Trophoblast cell (in vitro differentiated cells and primary cell): Measurements from ENCODE around the gene ATP2B3.

Source experiments
- DNase-seq, 2 donors: peaks; one replicate each; pipeline ENCODE4 v3.0.0-alpha.2; 2016
- H2AFZ ChIP-seq: 2 replicates; pipeline ENCODE4 v1.6.1; 2013; ENCODE audit warnings: low read length, moderate library complexity, mild to moderate bottlenecking; ENCODE audit not compliant: insufficient read depth, poor library complexity
- H2AK5ac ChIP-seq: 2 replicates; pipeline ENCODE4 v1.6.1; 2013; ENCODE audit warnings: mild to moderate bottlenecking, low read length
- H2BK120ac ChIP-seq: 2 replicates; pipeline ENCODE4 v1.6.1; 2013; ENCODE audit warnings: low read length, mild to moderate bottlenecking, moderate library complexity; ENCODE audit not compliant: insufficient read depth, poor library complexity
- H2BK12ac ChIP-seq: 2 replicates; pipeline ENCODE4 v1.6.1; 2013; ENCODE audit warnings: mild to moderate bottlenecking, low read length, moderate library complexity
- H2BK5ac ChIP-seq: 2 replicates; pipeline ENCODE4 v1.6.1; 2013; ENCODE audit warnings: low read length, low read depth, moderate library complexity, mild to moderate bottlenecking; ENCODE audit not compliant: poor library complexity
- H3K14ac ChIP-seq: 2 replicates; pipeline ENCODE4 v1.6.1; 2013; ENCODE audit warnings: mild to moderate bottlenecking, low read length
- H3K18ac ChIP-seq: 2 replicates; pipeline ENCODE4 v1.6.1; 2013; ENCODE audit warnings: mild to moderate bottlenecking, low read length
- H3K23ac ChIP-seq: 2 replicates; pipeline ENCODE4 v1.6.1; 2013; ENCODE audit warnings: low read length
- H3K27ac ChIP-seq: 2 replicates; pipeline ENCODE4 v1.5.1; 2013; ENCODE audit warnings: low read depth, mild to moderate bottlenecking, inconsistent platforms, low read length, moderate library complexity
- H3K27me3 ChIP-seq: 2 replicates; pipeline ENCODE4 v1.6.1; 2013; ENCODE audit warnings: inconsistent platforms, mild to moderate bottlenecking, low read length, moderate library complexity; ENCODE audit not compliant: insufficient read depth
- H3K36me3 ChIP-seq, 2 experiments: 1 replicate in 1 of 2; 2 replicates in 1 of 2; pipeline ENCODE4 v1.6.1; 2013; ENCODE audit warnings: low read length in 2 of 2, mild to moderate bottlenecking in 2 of 2, moderate library complexity in 1 of 2; ENCODE audit not compliant: insufficient read depth in 2 of 2, control insufficient read depth in 1 of 2
- H3K4ac ChIP-seq: 2 replicates; pipeline ENCODE4 v1.6.1; 2013; ENCODE audit warnings: low read depth, mild to moderate bottlenecking, low read length, moderate library complexity
- H3K4me1 ChIP-seq, 2 experiments: 1 replicate in 1 of 2; 2 replicates in 1 of 2; pipeline ENCODE4 v1.6.1; 2013; ENCODE audit warnings: low read length in 2 of 2, mild to moderate bottlenecking in 2 of 2, moderate library complexity in 1 of 2; ENCODE audit not compliant: insufficient read depth in 2 of 2, control insufficient read depth in 1 of 2
- H3K4me2 ChIP-seq: 2 replicates; pipeline ENCODE4 v1.6.1; 2013; ENCODE audit warnings: inconsistent platforms, mild to moderate bottlenecking, low read length, moderate library complexity
- H3K4me3 ChIP-seq: 2 replicates; pipeline ENCODE4 v1.5.1; 2013; ENCODE audit warnings: mild to moderate bottlenecking, low read depth, low read length, inconsistent platforms
- H3K79me1 ChIP-seq: one replicate; pipeline ENCODE4 v1.6.1; 2013; ENCODE audit warnings: low read length
- H3K79me2 ChIP-seq: 2 replicates; pipeline ENCODE4 v1.6.1; 2013; ENCODE audit warnings: low read length, mild to moderate bottlenecking; ENCODE audit not compliant: control insufficient read depth, insufficient read depth, poor library complexity
- H3K9ac ChIP-seq: 2 replicates; pipeline ENCODE4 v1.6.1; 2013; ENCODE audit warnings: mild to moderate bottlenecking, low read length
- H3K9me3 ChIP-seq: 2 replicates; pipeline ENCODE4 v1.6.1; 2013; ENCODE audit warnings: low read depth, mild to moderate bottlenecking, control low read depth, inconsistent platforms, low read length; ENCODE audit not compliant: insufficient read depth
- H4K12ac ChIP-seq: 2 replicates; pipeline ENCODE4 v1.6.1; 2013; ENCODE audit warnings: low read depth, mild to moderate bottlenecking, low read length, moderate library complexity
- H4K8ac ChIP-seq: 2 replicates; pipeline ENCODE4 v1.6.1; 2013; ENCODE audit warnings: low read depth, mild to moderate bottlenecking, low read length, moderate library complexity
- H4K91ac ChIP-seq: one replicate; pipeline ENCODE4 v1.6.1; 2013; ENCODE audit warnings: low read depth, mild to moderate bottlenecking, low read length, moderate library complexity
- WGBS: extraction: QIAGEN DNeasy Blood & Tissue Kit; methylation state at CpG from one replicate; pipeline ENCODE4 v1.1.7; 2013; ENCODE audit warnings: missing lambda C conversion rate; ENCODE audit not compliant: insufficient read length, insufficient coverage; ENCODE audit errors: extremely low coverage; 5-methylcytosine and 5-hydroxymethylcytosine counted together

Gene ATP2B3

DNA sequence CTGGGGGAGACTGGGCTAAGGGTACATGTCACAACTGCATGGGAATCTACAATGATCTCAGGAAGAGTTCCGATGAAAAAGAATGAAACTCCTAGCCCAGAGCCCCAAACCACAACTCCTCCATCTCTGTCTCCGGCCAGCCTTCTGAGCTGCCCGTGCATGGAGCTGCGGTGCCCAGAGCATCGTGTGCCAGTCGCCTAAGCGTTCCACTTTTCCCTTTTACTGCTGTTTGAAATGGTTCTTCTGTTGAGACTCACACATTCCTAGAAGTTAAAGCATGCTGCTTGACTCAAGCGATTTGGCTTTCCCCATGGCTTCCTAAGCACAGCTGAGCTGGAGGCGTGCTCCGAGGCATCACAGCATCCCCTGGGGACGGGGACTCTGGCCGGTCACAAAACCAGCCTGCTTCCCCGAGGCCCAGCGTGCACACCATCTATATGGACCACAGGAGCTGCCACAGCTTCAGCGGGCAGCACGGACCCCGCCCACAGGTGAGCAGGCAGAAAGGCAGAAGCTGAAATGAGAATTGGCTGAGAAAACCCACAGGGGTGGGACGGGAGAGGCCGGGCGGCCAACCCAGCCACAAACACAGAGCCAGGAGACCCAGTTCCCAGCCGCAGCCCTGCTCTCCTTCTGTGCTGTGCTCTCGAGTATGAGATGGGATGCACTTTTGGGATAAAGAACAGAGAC, 76.5 kb downstream of the ATP2B3 start:
- H3K36me3 ChIP-seq, result peaks cover 43 to 50% of the 10 kb centered on the region in 2 experiments
- H3K27ac ChIP-seq, result no peak overlapping the region
- no peak overlapping the region for H2AK5ac ChIP-seq
- no peak overlapping the region for H3K4me2 ChIP-seq
- H2BK120ac ChIP-seq, result no peak overlapping the region
- H3K4ac ChIP-seq, result no peak overlapping the region
- H2BK5ac ChIP-seq, result no peak overlapping the region
- H3K4me3 ChIP-seq, result no peak overlapping the region
- peaks cover 3 to 4% of the 10 kb centered on the region in 2 experiments for H3K4me1 ChIP-seq
- WGBS, result no CpG with 5 or more reads among the region's 22 CpGs
- H3K9me3 ChIP-seq, result no peaks in the 10 kb centered on the region
- H3K14ac ChIP-seq, result no peak overlapping the region
- no peaks in the 10 kb centered on the region for H3K27me3 ChIP-seq
- no peaks in the 10 kb centered on the region for H3K79me1 ChIP-seq
- no peak overlapping the region for H2AFZ ChIP-seq
- no peaks in the 10 kb centered on the region for H3K79me2 ChIP-seq
- H3K23ac ChIP-seq, result no peak overlapping the region
- no peak overlapping the region for H3K18ac ChIP-seq
- no peak overlapping the region for H3K9ac ChIP-seq
- no peak overlapping the region for H2BK12ac ChIP-seq
- no peak overlapping the region for H4K91ac ChIP-seq
- no peak overlapping the region for H4K12ac ChIP-seq
- no peak overlapping the region for H4K8ac ChIP-seq
- no peak for DNase-seq

- Histone ChIP-seq H3K4me2 (no peak overlapping the region), H2BK12ac (no peak overlapping the region), H3K27ac (no peak overlapping the region), H3K9ac (no peak overlapping the region), H2AK5ac (no peak overlapping the region), H3K4me1 (peaks cover 3 to 10% of the 10 kb centered on the region in 2 experiments), H3K4ac (no peak overlapping the region), H3K79me1 (peaks cover 3% of the 10 kb centered on the region), H4K12ac (no peak overlapping the region), H4K8ac (no peak overlapping the region), H3K27me3 (no peaks in the 10 kb centered on the region), H2AFZ (no peak overlapping the region), H3K14ac (no peak overlapping the region), H4K91ac (no peak overlapping the region), H2BK120ac (no peak overlapping the region), H3K79me2 (peaks cover 3% of the 10 kb centered on the region), H3K9me3 (no peaks in the 10 kb centered on the region), H3K18ac (no peak overlapping the region), H3K23ac (no peak overlapping the region), H3K36me3 (peaks cover 38 to 46% of the 10 kb centered on the region in 2 experiments), H2BK5ac (no peak overlapping the region), H3K4me3 (no peak overlapping the region)
- no CpG with 5 or more reads among the region's 11 CpGs for WGBS
- DNase-seq, result no peak
Observed at GRCh38 chrX:153595387-153595786, 77.9 kb downstream of the ATP2B3 start.

DNA sequence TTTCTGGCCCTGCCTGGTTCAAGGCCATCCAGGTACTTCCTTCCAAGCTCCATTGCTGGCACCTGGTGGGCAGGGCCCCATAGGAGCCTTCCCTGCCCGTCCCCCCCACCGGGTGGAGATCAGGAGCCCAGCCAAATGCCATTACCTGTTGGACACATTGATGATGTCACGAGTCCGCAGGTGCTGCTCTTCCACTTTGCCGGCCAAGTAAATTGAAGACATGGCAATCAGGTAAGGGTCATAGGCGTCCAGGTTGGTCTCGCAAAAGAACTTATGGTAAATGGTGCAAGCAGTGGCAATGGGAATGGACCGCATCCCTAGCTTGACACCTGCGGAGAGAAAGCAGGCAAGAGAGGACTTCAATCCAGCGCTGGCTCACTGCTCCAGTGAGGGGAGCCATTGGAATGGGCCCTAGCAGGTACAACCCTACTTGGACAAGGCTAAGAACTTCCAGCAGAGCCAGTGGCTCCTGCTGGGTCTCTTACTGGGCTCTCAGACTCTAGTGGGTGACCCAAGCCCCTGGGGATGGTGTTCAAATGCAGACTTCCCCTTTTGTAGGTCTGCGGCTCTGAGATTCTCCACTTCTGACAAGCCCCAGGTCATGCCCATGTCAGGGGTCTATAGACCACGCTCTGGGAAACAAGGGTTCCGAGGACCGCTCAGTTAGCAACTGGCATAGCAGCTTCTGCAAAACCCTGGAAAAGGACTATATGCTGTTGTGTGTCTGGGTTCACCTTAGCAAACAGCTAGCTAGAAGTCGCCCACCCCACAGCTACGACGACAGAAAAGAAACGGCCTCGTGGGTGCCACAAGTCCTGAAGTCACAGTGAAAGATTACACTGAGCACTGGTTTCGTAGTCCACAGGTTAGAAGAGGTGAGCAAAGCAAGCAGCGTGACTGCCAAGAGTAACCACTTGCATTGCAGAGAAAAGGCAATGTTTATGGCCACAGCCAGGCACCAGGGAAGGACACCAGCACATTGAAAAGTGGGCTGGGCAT, 78.7 kb downstream of the ATP2B3 start:
- Histone ChIP-seq H3K14ac (no peak overlapping the region), H3K9ac (no peak overlapping the region), H2BK12ac (no peak overlapping the region), H2BK120ac (no peak overlapping the region), H2BK5ac (no peak overlapping the region), H3K4me1 (peaks cover 3 to 10% of the 10 kb centered on the region in 2 experiments), H3K4me2 (no peak overlapping the region), H3K27ac (no peak overlapping the region), H4K91ac (no peak overlapping the region), H3K4ac (no peak overlapping the region), H3K18ac (no peak overlapping the region), H3K23ac (no peak overlapping the region), H3K27me3 (no peaks in the 10 kb centered on the region), H3K36me3 (peaks cover 38 to 39% of the 10 kb centered on the region in 2 experiments), H3K4me3 (no peak overlapping the region), H4K8ac (no peak overlapping the region), H4K12ac (no peak overlapping the region), H2AK5ac (no peak overlapping the region), H3K79me1 (peaks cover 3% of the 10 kb centered on the region), H3K79me2 (peaks cover 3% of the 10 kb centered on the region), H2AFZ (no peak overlapping the region), H3K9me3 (no peaks in the 10 kb centered on the region)
- WGBS, result no CpG with 5 or more reads among the region's 21 CpGs
- no peak for DNase-seq

GRCh38 chrX:153596981-153597750, 79.7 kb downstream of the ATP2B3 start:
- H3K79me2 ChIP-seq, result peaks cover 3% of the 10 kb centered on the region
- no CpG with 5 or more reads among the region's 6 CpGs for WGBS
- no peak overlapping the region for H3K27ac ChIP-seq
- H4K8ac ChIP-seq, result no peak overlapping the region
- H2AFZ ChIP-seq, result no peak overlapping the region
- no peak overlapping the region for H3K4ac ChIP-seq
- no peaks in the 10 kb centered on the region for H3K9me3 ChIP-seq
- no peak overlapping the region for H3K14ac ChIP-seq
- no peak overlapping the region for H4K12ac ChIP-seq
- peaks cover 29 to 31% of the 10 kb centered on the region in 2 experiments for H3K36me3 ChIP-seq
- H2AK5ac ChIP-seq, result no peak overlapping the region
- no peak overlapping the region for H3K18ac ChIP-seq
- H3K4me3 ChIP-seq, result no peak overlapping the region
- H2BK5ac ChIP-seq, result no peak overlapping the region
- H2BK120ac ChIP-seq, result no peak overlapping the region
- no peak for DNase-seq
- H3K79me1 ChIP-seq, result peaks cover 3% of the 10 kb centered on the region
- peaks cover 3 to 10% of the 10 kb centered on the region in 2 experiments for H3K4me1 ChIP-seq
- no peak overlapping the region for H4K91ac ChIP-seq
- no peak overlapping the region for H2BK12ac ChIP-seq
- no peaks in the 10 kb centered on the region for H3K27me3 ChIP-seq
- H3K9ac ChIP-seq, result no peak overlapping the region
- H3K4me2 ChIP-seq, result no peak overlapping the region
- H3K23ac ChIP-seq, result no peak overlapping the region
